HT-29 (cell line): ENCODE data around the gene PCARE. TPM values are rescaled to one million over a fixed set of nuclear protein-coding genes. Genes with fewer than 3 reads are reported as not detected.

Experiments used
- total RNA-seq: library from RNA; depleted of rRNA; stranded (reverse); fragments of >200 nt; shearing (Covaris generic); gene quantifications from 2 replicates; pipeline ENCODE4 v1.2.3, GENCODE V29; 2014; rRNA removed

The PCARE gene
- total RNA-seq, 1 experiment from 2014 or later: not detected

Other genes starting within 250 kb of the PCARE start
- gene TRMT61B, start 204.2 kb downstream of the PCARE start, total RNA-seq: 11.6 and 13.1 TPM in 2 replicates
- 68.9 and 69.5 TPM in 2 replicates for gene WDR43, start 179.9 kb downstream of the PCARE start, total RNA-seq
- 0.20 and 0.83 TPM in 2 replicates for gene TOGARAM2, start 93.2 kb downstream of the PCARE start, total RNA-seq
- 9.1 and 11.3 TPM in 2 replicates for gene CLIP4, start 40.9 kb upstream of the PCARE start, total RNA-seq